HG02938 (cell line): ENCODE measurements around the gene PSD4.

Experiments
- ATAC-seq: cut with Tn5 transposase; IDR thresholded peaks from one replicate; pipeline ENCODE4 v1.9.1; 2021; ENCODE audit warnings: mild to moderate bottlenecking, moderate library complexity; ENCODE audit not compliant: unreplicated experiment

The PSD4 gene

DNA sequence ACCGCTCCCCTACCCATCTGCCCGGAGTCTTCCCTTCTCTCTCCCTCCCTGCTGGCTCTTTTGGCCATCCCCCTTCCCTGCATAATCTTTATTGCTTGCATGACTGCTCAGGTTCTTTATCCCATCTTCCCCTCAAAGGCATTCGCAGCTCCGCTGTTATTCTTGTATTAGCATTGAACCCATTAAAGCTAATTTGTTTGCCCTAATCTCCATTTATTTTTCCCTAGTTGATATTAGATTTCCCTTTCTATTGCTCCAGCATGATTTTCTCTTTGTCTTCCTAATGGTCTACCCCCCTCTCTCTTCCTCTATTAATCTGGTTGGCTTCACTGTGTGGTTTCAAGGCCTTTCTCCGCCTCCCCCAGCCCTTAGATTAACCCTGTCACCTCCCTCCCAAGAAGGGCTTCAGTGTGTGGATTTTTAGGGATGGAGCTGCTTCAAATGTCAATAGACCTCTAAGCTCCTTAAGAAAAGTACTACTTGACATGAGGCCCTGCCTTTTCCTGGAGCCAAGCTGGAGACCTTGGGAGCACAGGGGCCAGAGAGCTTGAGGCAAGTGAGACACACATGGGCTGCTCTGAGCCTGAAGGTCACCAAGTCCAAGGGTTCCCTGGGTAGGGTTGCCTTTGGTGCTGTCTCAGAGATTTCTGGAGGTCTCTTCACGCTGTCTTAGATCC lies 84.8 kb downstream of the PSD4 start:
- no peak for ATAC-seq
